Measurements from ENCODE around the gene RSPRY1. TPM values are rescaled to one million over a fixed set of nuclear protein-coding genes. Genes with fewer than 3 reads are reported as not detected.
"Not testable (repeated sequence)": the region's sequence is repeated elsewhere in the genome, so short reads cannot be mapped to it uniquely, and the experiment has no call there.

Gene RSPRY1
- total RNA-seq, 2 donors from 2014 or later, result 17.0 to 17.2 TPM

- Histone ChIP-seq H3K4me3 (no peak overlapping the region), H3K9me3 (no peaks in the 10 kb centered on the region), H3K27ac (no peak overlapping the region), H3K27me3 (no peaks in the 10 kb centered on the region), H3K4me1 (peaks cover 0 to 25% of the 10 kb centered on the region in 2 donors), H3K36me3 (no peaks in the 10 kb centered on the region)
- DNase-seq (ENCODE audit: low spot score), result no peak
- TF ChIP-seq, protein P1, sequence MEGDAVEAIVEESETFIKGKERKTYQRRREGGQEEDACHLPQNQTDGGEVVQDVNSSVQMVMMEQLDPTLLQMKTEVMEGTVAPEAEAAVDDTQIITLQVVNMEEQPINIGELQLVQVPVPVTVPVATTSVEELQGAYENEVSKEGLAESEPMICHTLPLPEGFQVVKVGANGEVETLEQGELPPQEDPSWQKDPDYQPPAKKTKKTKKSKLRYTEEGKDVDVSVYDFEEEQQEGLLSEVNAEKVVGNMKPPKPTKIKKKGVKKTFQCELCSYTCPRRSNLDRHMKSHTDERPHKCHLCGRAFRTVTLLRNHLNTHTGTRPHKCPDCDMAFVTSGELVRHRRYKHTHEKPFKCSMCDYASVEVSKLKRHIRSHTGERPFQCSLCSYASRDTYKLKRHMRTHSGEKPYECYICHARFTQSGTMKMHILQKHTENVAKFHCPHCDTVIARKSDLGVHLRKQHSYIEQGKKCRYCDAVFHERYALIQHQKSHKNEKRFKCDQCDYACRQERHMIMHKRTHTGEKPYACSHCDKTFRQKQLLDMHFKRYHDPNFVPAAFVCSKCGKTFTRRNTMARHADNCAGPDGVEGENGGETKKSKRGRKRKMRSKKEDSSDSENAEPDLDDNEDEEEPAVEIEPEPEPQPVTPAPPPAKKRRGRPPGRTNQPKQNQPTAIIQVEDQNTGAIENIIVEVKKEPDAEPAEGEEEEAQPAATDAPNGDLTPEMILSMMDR (IDR thresholded peaks at IDR 0.05), result no peak
Measured at GRCh38 chr16:57273826-57274225, 87.7 kb downstream of the RSPRY1 start.

- H3K4me3 ChIP-seq; DNase-seq (ENCODE audit: low spot score); H3K9me3 ChIP-seq; H3K27ac ChIP-seq; H3K27me3 ChIP-seq; H3K36me3 ChIP-seq: not testable (repeated sequence)
- peaks cover 0 to 13% of the 10 kb centered on the region in 2 donors for H3K4me1 ChIP-seq
Measured at GRCh38 chr16:57275946-57276345, 89.8 kb downstream of the RSPRY1 start.

DNA sequence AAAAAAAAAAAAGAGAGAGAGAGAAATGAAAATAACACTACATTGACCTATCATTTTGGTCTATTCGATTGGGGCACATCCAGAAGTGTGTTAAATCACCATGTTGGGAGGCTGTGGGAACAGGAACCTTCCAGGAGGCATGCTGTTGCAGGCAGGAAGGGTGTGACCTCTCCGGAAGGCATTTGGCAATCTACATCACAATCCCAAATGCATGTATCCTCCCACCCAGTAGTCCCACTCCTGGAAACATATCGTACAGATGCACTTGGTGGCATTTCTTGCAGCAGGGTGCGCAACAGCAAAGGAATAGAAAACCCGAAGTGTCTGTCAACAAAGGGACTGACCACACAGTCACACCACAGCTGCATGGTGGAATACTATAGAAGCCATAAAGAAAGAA, 90.5 kb downstream of the RSPRY1 start:
- Histone ChIP-seq H3K4me1 (peaks cover 0 to 13% of the 10 kb centered on the region in 2 donors), H3K27ac (no peak overlapping the region), H3K4me3 (no peak overlapping the region), H3K27me3 (no peaks in the 10 kb centered on the region), H3K9me3 (no peaks in the 10 kb centered on the region), H3K36me3 (no peaks in the 10 kb centered on the region)
- no peak for DNase-seq (ENCODE audit: low spot score)
- TF ChIP-seq, protein P1 (IDR thresholded peaks at IDR 0.05), result no peak

GRCh38 chr16:57277586-57277985, 91.5 kb downstream of the RSPRY1 start:
- H3K9me3 ChIP-seq, result no peaks in the 10 kb centered on the region
- H3K36me3 ChIP-seq, result no peaks in the 10 kb centered on the region
- no peaks in the 10 kb centered on the region for H3K27me3 ChIP-seq
- H3K4me3 ChIP-seq, result no peak overlapping the region
- peaks cover 0 to 13% of the 10 kb centered on the region in 2 donors for H3K4me1 ChIP-seq
- TF ChIP-seq, protein P1 (IDR thresholded peaks at IDR 0.05), result no peak
- no peak for DNase-seq (ENCODE audit: low spot score)
- H3K27ac ChIP-seq, result no peak overlapping the region

DNA sequence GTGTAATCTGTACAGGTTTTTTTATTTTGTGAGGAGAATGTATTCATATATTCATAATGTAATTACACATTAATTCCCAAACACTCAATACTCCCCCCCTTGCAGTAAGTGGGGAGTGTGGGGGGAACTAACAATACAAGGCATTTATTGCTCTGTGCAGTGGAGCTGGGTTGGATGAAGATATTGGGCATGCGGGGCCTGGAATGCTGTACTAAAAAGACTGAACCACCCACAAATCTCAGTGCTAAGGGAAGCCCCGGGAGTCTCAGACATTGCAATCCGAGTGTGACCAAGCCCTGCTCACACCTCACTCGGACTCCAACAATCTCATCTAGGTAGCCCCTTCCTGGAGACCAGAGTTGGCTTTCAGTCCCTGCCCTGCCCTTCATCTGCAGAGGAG, 92.4 kb downstream of the RSPRY1 start:
- Histone ChIP-seq H3K4me1 (peaks cover 0 to 13% of the 10 kb centered on the region in 2 donors), H3K4me3 (no peak overlapping the region)
- no peak for DNase-seq (ENCODE audit: low spot score)

DNA sequence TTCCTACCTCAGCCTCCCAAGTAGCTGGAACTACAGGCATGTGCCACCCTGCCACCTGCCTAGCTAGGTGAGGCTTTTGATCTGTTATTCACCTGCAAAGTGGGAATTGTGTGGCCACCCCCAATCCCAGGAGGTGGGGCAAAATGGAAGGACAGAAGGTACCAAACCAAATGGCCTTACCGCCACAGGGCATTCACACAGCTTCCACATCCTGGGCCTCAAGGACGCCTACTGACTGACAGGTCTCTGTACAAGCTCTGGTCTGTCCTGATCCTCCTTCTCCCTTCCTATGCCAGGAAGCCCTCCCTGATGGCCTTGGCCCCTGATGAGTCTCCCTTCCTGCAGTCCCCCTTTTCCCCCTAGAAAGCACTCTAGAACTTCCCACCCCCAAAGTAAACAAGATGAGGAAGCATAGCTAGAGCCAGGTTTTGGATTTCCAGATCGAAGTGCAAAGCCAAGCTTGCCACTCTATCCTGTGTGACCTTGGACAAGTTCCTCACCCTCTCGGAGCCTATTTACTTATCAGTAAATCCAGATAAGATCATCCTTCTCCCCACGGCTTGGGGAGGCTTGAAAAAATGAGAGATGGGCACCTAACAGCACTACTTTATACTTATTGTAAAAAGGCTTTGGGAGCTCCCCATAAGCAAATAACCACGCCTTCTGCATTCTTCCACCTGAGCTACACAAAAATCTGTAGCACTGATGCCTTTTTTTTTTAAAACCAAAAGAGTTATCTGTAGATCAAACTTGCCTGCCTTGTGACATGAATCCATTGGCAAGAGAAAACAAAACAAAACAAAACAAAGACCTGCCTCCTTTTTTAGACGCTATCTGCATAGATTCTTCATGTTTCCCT, 93.9 kb downstream of the RSPRY1 start:
- Histone ChIP-seq H3K27ac (no peak overlapping the region), H3K4me1 (peaks cover 0 to 27% of the 10 kb centered on the region in 2 donors), H3K27me3 (no peaks in the 10 kb centered on the region), H3K36me3 (no peaks in the 10 kb centered on the region), H3K4me3 (no peak overlapping the region), H3K9me3 (no peaks in the 10 kb centered on the region)
- TF ChIP-seq, protein P1 (IDR thresholded peaks at IDR 0.05), result no peak
- DNase-seq (ENCODE audit: low spot score), result no peak

More for the DNA sequence above, 92.4 kb downstream of the RSPRY1 start:
- H3K27me3 ChIP-seq, result no peaks in the 10 kb centered on the region
- H3K27ac ChIP-seq, result no peak overlapping the region
- H3K9me3 ChIP-seq, result no peaks in the 10 kb centered on the region
- no peaks in the 10 kb centered on the region for H3K36me3 ChIP-seq
- TF ChIP-seq, protein P1 (IDR thresholded peaks at IDR 0.05), result no peak

Data from right atrium auricular region (tissue), 2 donors.